B cell (primary cell): ENCODE results near the gene DKK3. TPM values are rescaled to one million over a fixed set of nuclear protein-coding genes. Genes with fewer than 3 reads are reported as not detected.

Source experiments
- ATAC-seq: fragments of 200-7000 bp; cut with Tn5 transposase; one replicate; pipeline ENCODE4 v1.10.0; 2021; ENCODE audit warnings: low read depth, mild to moderate bottlenecking, moderate number of reproducible peaks, moderate library complexity
- CTCF ChIA-PET: fragments of 350-600 bp; sonication (Branson Sonifier 250); formaldehyde crosslinking; loops from one replicate; lab custom pipeline; 2021; ENCODE audit warnings: antibody characterized with exemption, inconsistent platforms; lab: Charles Lee
- POLR2A ChIA-PET: fragments of 350-600 bp; sonication (Branson Sonifier 250); formaldehyde crosslinking; loops from one replicate; lab custom pipeline; 2021; ENCODE audit warnings: antibody characterized with exemption; lab: Charles Lee
- DNase-seq: peaks from one replicate; pipeline ENCODE4 v3.0.0; 2013
- H2AFZ ChIP-seq: 2 replicates; pipeline ENCODE4 v1.6.1; 2012; ENCODE audit warnings: mild to moderate bottlenecking, low read depth, low read length; ENCODE audit not compliant: insufficient read depth, poor library complexity, severe bottlenecking
- H3K27ac ChIP-seq, 2 donors: 1 replicate in 1 of 2; 2 replicates in 1 of 2; pipeline ENCODE4 v1.5.1; 2012 to 2013; ENCODE audit warnings: low read length in 2 of 2, mild to moderate bottlenecking in 2 of 2, moderate library complexity in 1 of 2
- H3K27me3 ChIP-seq, 4 experiments: fragments of 200-600 bp in 1 of 4; sonication (generic) in 1 of 4; replicated peaks in 1 of 4; 1 replicate in 2 of 4; 2 replicates in 2 of 4; pipeline versions ENCODE4 v1.6.1 to v1.7.0; 2013 to 2016; ENCODE audit warnings: low read length in 3 of 4, mild to moderate bottlenecking in 2 of 4, mixed read lengths in 1 of 4, moderate library complexity in 1 of 4; ENCODE audit not compliant: insufficient read depth in 4 of 4, control insufficient read depth in 3 of 4; ENCODE audit errors: control extremely low read depth in 1 of 4
- H3K36me3 ChIP-seq, 2 experiments: replicated peaks in 1 of 2; 1 replicate in 1 of 2; 2 replicates in 1 of 2; pipeline versions ENCODE4 v1.6.1 to v1.7.1; 2013; ENCODE audit warnings: low read length in 1 of 2; ENCODE audit not compliant: insufficient read depth in 2 of 2, control insufficient read depth in 1 of 2; ENCODE audit errors: control extremely low read depth in 1 of 2, extremely low read depth in 1 of 2
- H3K4me1 ChIP-seq, 2 donors: fragments of 200-600 bp in 1 of 2; sonication (generic) in 1 of 2; 1 replicate in 1 of 2; 2 replicates in 1 of 2; pipeline versions ENCODE4 v1.5.1 to v1.6.1; 2013 to 2017; ENCODE audit warnings: low read length in 2 of 2; ENCODE audit not compliant: control insufficient read depth in 2 of 2, insufficient read depth in 2 of 2
- H3K4me2 ChIP-seq: replicated peaks from 2 replicates; pipeline ENCODE3; 2012; ENCODE audit warnings: mild to moderate bottlenecking, low read depth, low read length; ENCODE audit not compliant: poor library complexity, severe bottlenecking
- H3K4me3 ChIP-seq, 5 experiments: fragments of 200-600 bp in 1 of 5; sonication (generic) in 1 of 5; 1 replicate in 3 of 5; 2 replicates in 2 of 5; pipeline versions ENCODE4 v1.5.1 to v1.7.0; 2011 to 2016; ENCODE audit warnings: low read length in 4 of 5, mild to moderate bottlenecking in 4 of 5, low read depth in 2 of 5, control low read depth in 1 of 5, moderate library complexity in 1 of 5; ENCODE audit not compliant: insufficient read depth in 1 of 5; ENCODE audit errors: control extremely low read depth in 1 of 5, extremely low read depth in 1 of 5
- H3K79me2 ChIP-seq: fragments of 200-600 bp; sonication (generic); one replicate; pipeline ENCODE4 v1.6.0; 2016; ENCODE audit warnings: low read length; ENCODE audit not compliant: control insufficient read depth, insufficient read depth
- H3K9ac ChIP-seq: fragments of 200-600 bp; sonication (generic); 2 replicates; pipeline ENCODE4 v1.6.1; 2017; ENCODE audit warnings: mild to moderate bottlenecking, low read length, moderate library complexity
- H3K9me3 ChIP-seq, 3 donors: one replicate each; pipeline versions ENCODE4 v1.6.1 to v1.7.1; 2013; ENCODE audit warnings: low read length in 2 of 3; ENCODE audit not compliant: control insufficient read depth in 2 of 3, insufficient read depth in 1 of 3; ENCODE audit errors: control extremely low read depth in 1 of 3
- H4K20me1 ChIP-seq: 2 replicates; pipeline ENCODE4 v1.6.0; 2012; ENCODE audit warnings: mild to moderate bottlenecking, low read length; ENCODE audit not compliant: insufficient read depth, control insufficient read depth, poor library complexity, severe bottlenecking
- H3K27ac Mint-ChIP-seq: one replicate; pipeline ENCODE4 v1.8.0; 2021; ENCODE audit warnings: mixed read lengths
- H3K27me3 Mint-ChIP-seq: one replicate; pipeline ENCODE4 v1.8.0; 2021; ENCODE audit warnings: mixed read lengths
- H3K4me1 Mint-ChIP-seq: one replicate; pipeline ENCODE4 v1.8.0; 2021; ENCODE audit warnings: mixed read lengths
- H3K4me3 Mint-ChIP-seq: one replicate; pipeline ENCODE4 v1.8.0; 2021; ENCODE audit warnings: mixed read lengths
- H3K9me3 Mint-ChIP-seq: one replicate; pipeline ENCODE4 v1.8.0; 2022; ENCODE audit warnings: mixed read lengths; ENCODE audit not compliant: insufficient read depth
- EZH2 ChIP-seq: IDR thresholded peaks from 2 replicates; pipeline ENCODE4 v1.6.1; 2012; ENCODE audit warnings: borderline replicate concordance, low read depth, mild to moderate bottlenecking, moderate library complexity, low read length; ENCODE audit not compliant: insufficient read depth, poor library complexity, severe bottlenecking
- WGBS: methylation state at CpG from one replicate; pipeline ENCODE4 v1.1.5; 2013; ENCODE audit warnings: missing lambda C conversion rate; ENCODE audit not compliant: insufficient coverage; 5-methylcytosine and 5-hydroxymethylcytosine counted together
- intact Hi-C: fragments of 100-400 bp; cut with micrococcal nuclease; formaldehyde crosslinking; loops from one replicate; pipeline ENCODE4 v1.10.0; 2022
- polyA plus RNA-seq: library from polyadenylated mRNA; depleted of rRNA; stranded (reverse); fragments of >200 nt; gene quantifications from 2 replicates; pipeline ENCODE4 v1.2.3, GENCODE V29; 2012
- total RNA-seq, 2 donors: library from RNA; stranded (reverse); fragments of 120-200 nt in 1 of 2; gene quantifications; 1 replicate in 1 of 2; 2 replicates in 1 of 2; pipeline versions ENCODE4 v1.2.3 to v1.2.4, GENCODE V29; 2013 to 2022
- TF ChIP-seq, protein P1 (sequence below): fragments of 200-600 bp; IDR thresholded peaks from one replicate; pipeline ENCODE4 v1.8.0; 2022; ENCODE audit warnings: antibody characterized with exemption, mild to moderate bottlenecking

The DKK3 gene
- total and polyA plus RNA-seq, 2 donors (not counting 1 experiment from before 2014, with no cell fraction given): 0.33 TPM; not detected in 1

DNA sequence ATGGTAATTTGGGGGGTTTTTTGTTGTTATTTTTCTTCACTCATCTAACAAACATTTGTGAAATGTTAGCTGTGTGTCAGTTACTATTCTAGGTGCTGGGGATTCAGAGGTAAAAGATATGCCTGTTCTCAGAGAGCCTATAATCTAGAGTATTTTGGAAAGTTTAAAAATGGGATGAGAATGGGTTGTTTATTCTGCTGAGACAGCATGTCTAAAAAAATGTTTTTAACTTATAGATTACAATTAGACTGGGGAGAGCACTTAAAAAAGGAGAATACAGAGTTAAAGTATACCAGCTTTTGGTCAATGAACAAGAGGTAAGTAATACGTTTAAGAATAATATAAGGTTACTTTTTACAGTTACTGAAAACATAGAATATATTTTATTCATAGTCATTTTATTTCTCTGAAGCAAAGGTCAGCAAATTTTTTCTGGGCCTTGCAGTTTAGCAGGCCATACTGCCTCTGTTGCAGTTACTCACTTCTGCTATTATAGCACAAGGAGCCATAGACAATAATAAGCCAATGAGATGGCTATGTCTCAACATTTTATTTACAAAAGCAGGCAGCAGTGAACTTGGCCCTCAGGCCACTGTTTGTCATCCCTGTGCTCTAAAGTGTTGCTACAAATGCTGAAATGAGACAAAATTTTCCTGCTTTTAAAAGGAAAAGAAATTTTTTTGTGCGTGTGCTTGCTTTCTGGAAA is 60.0 kb downstream of the DKK3 start:
- Histone ChIP-seq H2AFZ (no peak overlapping the region), H3K9ac (no peak overlapping the region), H3K27me3 (no peaks in the 10 kb centered on the region), H4K20me1 (no peaks in the 10 kb centered on the region), H3K4me2 (no peak overlapping the region), H3K79me2 (no peaks in the 10 kb centered on the region), H3K4me1 (no peaks in the 10 kb centered on the region), H3K4me3 (no peak overlapping the region), H3K36me3 (peaks cover 29 to 55% of the 10 kb centered on the region in 2 experiments), H3K9me3 (no peaks in the 10 kb centered on the region), H3K27ac (no peak overlapping the region)
- no peak for TF ChIP-seq EZH2
- TF ChIP-seq, protein P1, sequence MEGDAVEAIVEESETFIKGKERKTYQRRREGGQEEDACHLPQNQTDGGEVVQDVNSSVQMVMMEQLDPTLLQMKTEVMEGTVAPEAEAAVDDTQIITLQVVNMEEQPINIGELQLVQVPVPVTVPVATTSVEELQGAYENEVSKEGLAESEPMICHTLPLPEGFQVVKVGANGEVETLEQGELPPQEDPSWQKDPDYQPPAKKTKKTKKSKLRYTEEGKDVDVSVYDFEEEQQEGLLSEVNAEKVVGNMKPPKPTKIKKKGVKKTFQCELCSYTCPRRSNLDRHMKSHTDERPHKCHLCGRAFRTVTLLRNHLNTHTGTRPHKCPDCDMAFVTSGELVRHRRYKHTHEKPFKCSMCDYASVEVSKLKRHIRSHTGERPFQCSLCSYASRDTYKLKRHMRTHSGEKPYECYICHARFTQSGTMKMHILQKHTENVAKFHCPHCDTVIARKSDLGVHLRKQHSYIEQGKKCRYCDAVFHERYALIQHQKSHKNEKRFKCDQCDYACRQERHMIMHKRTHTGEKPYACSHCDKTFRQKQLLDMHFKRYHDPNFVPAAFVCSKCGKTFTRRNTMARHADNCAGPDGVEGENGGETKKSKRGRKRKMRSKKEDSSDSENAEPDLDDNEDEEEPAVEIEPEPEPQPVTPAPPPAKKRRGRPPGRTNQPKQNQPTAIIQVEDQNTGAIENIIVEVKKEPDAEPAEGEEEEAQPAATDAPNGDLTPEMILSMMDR: no peak
- H3K27me3 Mint-ChIP-seq: no peaks in the 10 kb centered on the region
- ATAC-seq (no peak), DNase-seq (no peak)
- H3K4me1 Mint-ChIP-seq: no peaks in the 10 kb centered on the region
- no CpG with 5 or more reads among the region's 2 CpGs for WGBS
- ChIA-PET POLR2A (no interaction called here), CTCF (no interaction called here)
- no peak overlapping the region for H3K4me3 Mint-ChIP-seq
- no peak overlapping the region for H3K27ac Mint-ChIP-seq
- H3K9me3 Mint-ChIP-seq: no peaks in the 10 kb centered on the region
- intact Hi-C loops: no loop called here

DNA sequence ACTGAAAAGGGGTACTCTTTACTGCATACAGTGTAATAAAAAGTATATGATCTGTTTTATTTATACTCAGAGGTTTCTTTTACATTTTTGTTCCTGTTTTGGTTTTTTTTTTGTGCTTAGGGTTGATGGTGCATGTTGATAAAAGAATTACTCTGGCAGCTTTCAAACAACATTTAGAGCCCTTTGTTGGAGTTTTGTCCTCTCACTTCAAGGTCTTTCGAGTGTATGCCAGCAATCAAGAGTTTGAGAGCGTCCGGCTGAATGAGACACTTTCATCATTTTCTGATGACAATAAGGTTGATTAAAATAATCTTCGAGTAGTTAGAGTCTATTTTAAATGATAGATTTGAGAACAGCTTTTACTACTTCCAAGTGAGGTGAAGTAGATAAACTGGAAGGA is 60.6 kb downstream of the DKK3 start:
- Histone ChIP-seq H3K79me2 (no peaks in the 10 kb centered on the region), H3K4me2 (no peak overlapping the region), H2AFZ (no peak overlapping the region), H3K9me3 (no peaks in the 10 kb centered on the region), H4K20me1 (no peaks in the 10 kb centered on the region), H3K27me3 (no peaks in the 10 kb centered on the region), H3K27ac (no peak overlapping the region), H3K4me1 (no peaks in the 10 kb centered on the region), H3K36me3 (peaks cover 29 to 51% of the 10 kb centered on the region in 2 experiments), H3K4me3 (no peak overlapping the region), H3K9ac (no peak overlapping the region)
- no peak for ATAC-seq
- POLR2A ChIA-PET: no interaction called here
- no peak overlapping the region for H3K27ac Mint-ChIP-seq
- CTCF ChIA-PET: interaction anchor here (1.3 to 1.8 kb wide), 2 partner anchors 9 to 97 kb away, joined by 3 to 6 read pairs; no protein-coding TSS in a partner anchor
- H3K4me1 Mint-ChIP-seq: no peaks in the 10 kb centered on the region
- intact Hi-C loops: no loop called here
- no peak overlapping the region for H3K4me3 Mint-ChIP-seq
- WGBS: 100% methylated on average over 3 of the region's 4 CpGs
- no peaks in the 10 kb centered on the region for H3K9me3 Mint-ChIP-seq
- TF ChIP-seq, protein P1: no peak
- TF ChIP-seq EZH2: no peak
- no peak for DNase-seq
- no peaks in the 10 kb centered on the region for H3K27me3 Mint-ChIP-seq
